HG02943 (cell line): ENCODE measurements around the gene PARP11.
A peak's percentile ranks its signal among the peaks of the same experiment; 100 is the strongest.

Experiments
- ATAC-seq: cut with Tn5 transposase; IDR thresholded peaks from one replicate; pipeline ENCODE4 v1.9.1; 2021; ENCODE audit warnings: mild to moderate bottlenecking, low read depth, moderate library complexity; ENCODE audit not compliant: unreplicated experiment

The PARP11 gene, protein sequence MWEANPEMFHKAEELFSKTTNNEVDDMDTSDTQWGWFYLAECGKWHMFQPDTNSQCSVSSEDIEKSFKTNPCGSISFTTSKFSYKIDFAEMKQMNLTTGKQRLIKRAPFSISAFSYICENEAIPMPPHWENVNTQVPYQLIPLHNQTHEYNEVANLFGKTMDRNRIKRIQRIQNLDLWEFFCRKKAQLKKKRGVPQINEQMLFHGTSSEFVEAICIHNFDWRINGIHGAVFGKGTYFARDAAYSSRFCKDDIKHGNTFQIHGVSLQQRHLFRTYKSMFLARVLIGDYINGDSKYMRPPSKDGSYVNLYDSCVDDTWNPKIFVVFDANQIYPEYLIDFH

DNA sequence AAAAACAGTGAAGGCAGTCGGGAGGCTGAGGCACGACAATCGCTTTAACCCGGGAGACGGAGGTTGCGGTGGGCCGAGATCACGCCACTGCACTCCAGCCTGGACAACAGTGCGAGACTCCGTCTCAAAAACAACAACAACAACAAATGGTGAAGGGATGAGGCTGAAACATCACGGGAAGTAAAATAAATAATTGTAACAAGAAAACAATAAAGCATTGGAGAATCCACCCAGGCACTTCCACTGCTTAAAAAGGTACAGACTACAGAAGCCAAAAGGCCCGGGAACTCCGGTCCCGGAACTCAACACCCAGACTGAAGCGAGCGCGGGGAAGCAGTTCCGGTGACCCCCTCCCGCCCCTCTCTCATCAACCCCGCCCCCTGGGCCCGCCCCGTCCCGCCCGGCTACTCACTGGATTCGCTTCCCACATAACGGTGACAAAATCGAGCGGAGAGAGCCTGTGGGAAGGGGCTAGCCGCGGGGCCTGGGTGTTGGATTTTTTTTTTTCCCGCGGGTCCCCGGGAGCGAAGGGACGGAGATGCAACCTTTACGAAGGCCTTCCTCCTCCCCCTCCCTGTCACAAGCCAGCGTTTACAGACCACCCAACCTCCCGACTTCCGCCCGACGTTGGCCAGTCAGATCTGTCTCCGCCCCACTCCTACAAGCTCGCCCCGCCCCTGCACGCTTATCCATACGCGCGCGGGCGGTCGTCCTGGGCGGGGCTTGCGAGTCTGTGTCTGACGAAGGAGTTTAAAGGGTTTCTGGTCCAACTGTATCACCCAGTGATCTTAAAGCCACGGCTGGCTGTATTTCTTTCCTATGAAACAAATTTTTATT is at the start of gene PARP11:
TSS of gene PARP11 (minus strand) at position 600 of the 837 bp plus-strand sequence. CDS start at position 430, 170 bp downstream.
- peak; percentile 94 for ATAC-seq

DNA sequence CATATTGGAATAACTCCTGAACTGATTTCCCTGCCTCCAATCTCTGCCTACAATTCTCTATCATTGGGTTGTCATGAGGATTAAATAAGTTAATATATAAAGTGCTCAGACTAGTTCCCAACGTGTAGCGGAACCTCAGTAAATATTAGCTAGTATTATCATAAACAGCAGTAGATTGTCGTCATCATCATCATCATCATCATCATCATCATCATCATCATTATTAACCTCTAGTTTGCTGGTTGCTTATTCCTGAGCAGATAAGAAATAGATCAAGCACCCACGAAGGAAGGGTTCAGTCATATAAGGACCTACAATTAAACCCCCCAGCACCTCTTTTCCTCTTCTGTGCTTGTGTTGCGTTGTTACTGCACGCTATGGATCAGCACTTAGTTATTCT is 48.8 kb upstream of the PARP11 start:
- ATAC-seq = no peak

DNA sequence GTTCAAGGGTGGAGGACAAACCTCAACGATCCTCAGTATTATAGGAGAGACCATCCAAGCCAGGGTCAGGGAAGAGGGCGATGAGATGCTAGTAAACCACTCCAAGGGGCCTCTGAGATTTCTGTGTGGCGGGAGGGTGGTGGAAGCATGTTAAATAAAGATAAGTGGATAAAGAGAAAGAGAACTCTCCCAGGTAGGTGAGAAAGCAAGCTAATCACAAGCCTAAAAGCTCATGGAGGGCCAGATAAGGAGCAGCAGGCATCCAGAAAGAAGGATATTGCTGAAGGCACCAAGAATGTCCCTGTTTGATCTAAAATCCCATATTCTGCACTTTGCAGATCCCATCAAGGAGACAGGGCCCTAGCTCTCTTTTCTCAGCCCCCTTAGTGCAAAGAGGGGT is 48.3 kb upstream of the PARP11 start:
- no peak for ATAC-seq

DNA sequence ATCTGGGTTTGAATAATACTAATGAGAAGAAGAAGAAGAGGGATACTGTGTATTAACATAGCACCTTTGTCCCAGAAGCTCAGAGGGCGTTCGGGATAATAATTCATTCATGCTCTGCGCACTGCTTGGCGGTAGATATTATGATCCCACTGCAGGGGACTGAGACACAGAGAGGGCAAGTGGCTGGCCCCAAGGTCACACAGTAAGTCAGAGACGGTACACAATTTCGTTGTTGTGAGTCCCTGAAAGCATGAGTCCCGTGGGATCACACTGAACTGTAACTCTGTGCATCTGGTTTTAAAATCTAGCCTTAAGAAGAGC is 47.9 kb upstream of the PARP11 start:
- no peak for ATAC-seq

DNA sequence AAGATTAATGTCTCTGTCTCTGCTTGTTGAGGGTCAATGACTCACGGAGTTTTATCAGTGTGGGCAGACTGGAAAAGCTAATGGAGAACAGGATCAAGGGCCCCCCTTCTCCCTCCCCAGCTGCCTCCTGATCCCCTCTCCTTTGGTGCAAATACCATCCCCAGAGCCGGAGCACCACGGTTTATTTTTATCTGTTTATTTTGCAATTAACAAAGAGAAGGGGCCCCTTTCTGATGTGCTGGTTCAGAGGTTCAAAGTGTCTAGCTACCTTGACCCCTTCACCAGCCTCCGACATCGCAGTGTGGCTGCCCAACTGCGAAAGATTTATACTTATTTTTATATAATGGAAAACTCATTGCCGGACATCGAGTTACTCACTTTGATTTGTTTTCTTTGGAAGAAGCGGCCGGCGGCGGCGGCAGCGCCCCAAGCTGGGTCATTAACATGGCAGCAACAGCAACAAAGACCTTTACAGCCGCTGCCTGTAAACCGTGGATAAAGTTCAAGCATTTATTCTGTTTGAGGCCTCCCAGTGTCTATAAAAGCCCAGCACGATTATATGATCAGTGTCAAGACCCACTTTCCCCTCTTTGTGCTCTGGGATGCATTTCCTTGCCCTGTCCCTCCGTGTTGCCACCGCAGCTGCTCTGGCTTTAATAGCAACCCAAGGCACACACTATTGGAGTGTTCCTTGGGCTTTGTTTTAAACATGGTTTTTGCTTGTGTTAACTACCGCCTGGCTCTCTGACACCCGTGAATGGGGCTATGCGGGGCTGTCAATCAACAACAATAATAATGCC is 47.4 kb upstream of the PARP11 start:
- ATAC-seq = no peak

DNA sequence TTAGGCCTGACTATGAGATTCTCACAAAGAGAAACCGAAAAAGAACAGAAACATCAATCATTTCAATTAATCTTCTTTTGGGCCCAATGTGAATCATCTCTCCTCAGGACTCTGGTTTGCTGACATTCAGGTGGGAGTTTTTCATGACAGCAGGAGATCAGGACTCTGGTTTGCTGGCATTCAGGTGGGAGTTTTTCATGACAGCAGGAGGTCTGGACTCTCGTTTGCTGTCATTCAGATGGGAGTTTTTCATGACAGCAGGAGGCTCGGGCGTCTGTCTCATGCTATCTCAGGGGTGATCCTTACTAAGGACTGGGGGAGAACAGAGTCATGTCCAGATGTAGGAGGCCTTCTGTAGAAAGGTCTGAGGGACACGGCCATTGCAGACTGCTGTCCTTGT is 40.1 kb upstream of the PARP11 start:
- no peak for ATAC-seq

DNA sequence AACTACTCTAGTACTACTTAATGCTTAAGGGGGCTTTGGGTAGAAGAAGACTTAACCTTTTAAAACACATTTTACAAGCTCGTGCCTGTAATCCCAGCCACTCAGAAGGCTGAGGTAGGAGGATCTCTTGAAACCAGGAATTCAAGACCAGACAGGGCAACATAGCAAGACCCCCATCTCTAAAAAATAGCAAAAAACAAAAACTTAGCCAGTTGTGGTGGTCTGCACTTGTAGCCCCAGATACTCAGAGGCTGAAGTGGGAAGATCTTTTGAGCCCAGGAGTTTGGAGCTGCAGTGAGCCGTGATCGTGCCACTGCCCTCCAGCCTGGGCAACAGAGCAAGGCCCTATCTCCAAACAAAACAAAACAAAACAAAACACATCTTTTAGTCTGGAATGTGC is 39.7 kb upstream of the PARP11 start:
- ATAC-seq = no peak

DNA sequence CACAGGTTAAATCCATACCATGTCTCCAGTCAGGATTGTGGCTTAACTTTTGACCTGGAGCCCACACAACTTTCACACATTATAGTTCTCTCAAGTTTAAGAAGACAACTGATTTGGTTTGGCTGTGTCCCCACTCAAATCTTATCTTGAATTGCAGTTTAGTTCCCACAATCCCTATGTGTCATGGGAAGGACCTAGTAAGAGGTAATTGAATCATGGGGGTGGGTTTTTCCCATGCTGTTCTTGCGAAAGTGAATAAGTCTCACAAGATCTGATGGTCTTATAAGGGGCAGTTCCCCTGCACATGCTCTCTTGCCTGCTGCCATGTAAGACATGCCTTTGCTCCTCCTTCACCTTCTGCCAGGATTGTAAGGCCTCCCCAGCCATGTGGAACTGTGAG is 38.2 kb upstream of the PARP11 start:
- ATAC-seq = no peak

DNA sequence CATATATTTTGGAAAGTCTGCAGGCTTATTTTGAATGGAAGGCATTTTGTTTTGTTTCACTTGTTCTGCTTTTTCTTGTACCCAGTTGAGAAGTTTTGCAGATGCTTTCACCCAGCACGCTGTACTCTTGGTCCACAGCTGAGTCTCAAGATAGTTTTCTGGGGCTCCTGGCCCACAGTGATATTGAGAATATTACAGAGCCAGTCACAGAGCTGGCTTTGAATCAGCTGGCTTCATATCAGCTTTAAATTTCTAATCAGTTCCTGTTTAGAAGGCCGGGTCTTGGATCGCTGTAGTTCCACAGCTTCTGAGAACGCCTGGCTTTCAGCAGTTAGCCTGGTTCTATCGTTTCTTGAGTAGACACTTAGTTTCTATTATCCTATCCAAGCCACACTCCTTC is 32.5 kb upstream of the PARP11 start:
- no peak for ATAC-seq

DNA sequence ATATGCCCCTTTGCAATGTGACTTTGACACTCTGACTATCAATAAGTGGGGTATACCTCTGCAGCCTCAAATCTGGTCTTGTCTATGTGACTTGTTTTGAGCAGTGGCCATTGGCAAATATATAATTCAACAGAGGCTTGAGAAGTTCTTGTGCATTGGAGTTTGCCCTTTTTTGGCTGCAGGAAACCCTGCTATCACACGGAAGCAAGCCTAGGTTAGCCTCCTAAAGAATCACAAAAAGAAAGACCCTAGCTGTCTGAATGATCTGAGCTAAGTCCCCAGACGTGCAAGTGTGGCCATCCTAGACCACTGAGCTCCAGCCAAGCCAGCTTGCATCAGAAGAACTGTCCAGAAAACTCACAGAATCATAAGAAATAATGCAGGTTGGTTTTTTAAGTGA is 31.8 kb upstream of the PARP11 start:
- ATAC-seq = no peak

DNA sequence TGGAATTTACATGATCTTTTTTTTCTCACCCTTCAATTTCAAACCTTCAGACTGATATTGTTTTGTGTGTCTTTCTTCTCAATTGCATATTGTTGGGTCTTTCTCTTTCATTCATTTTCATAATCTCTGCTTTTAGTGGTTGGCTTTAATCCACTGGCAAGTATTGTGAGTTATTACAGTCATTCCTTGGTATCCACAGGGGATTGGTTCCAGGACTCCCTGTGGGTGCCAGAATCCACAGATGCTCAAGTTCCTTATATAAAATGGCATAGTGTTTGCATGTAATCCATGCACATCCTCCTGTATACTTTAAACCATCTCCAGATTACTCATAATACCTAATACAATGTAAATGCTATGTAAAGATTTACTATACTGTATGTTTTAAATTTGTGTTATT is 29.7 kb upstream of the PARP11 start:
- no peak for ATAC-seq

DNA sequence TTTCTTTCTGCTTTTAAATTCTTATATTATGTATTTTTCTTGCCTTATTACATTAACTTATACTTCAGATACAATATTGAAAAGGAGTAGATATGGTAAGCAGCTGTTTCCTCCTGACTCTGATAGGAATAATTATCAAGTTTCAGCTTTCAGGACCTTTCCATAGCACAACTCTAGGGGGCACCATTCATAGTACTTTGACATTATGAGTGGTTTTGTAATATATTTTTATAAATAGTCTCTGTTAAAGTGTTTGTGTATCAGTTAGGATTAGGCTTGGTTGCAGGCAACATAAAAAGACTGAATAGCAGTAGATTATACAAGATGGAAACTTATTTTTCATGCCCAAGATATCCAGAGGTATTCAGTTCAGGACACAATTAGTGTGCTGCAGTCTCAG is 27.9 kb upstream of the PARP11 start:
- ATAC-seq = no peak

DNA sequence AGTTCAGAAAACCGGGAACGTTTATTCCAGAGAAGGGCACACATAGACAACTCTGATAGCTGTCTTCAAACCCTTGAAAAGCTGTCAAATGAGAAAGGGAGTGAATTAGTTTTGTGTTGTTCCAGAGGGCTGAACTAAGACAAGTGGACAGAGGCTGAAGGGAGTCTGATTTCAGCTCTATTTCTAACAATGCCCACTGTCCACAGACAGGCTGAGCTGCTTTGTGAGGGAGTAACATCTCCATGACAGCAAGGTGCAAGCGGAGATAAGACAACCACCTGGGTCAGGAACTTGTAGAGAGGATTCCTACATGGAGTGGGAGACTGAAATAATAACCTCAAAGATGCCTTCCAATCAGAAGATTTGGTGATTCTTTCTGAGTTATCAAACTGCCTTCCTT is 25.6 kb upstream of the PARP11 start:
- ATAC-seq = no peak

DNA sequence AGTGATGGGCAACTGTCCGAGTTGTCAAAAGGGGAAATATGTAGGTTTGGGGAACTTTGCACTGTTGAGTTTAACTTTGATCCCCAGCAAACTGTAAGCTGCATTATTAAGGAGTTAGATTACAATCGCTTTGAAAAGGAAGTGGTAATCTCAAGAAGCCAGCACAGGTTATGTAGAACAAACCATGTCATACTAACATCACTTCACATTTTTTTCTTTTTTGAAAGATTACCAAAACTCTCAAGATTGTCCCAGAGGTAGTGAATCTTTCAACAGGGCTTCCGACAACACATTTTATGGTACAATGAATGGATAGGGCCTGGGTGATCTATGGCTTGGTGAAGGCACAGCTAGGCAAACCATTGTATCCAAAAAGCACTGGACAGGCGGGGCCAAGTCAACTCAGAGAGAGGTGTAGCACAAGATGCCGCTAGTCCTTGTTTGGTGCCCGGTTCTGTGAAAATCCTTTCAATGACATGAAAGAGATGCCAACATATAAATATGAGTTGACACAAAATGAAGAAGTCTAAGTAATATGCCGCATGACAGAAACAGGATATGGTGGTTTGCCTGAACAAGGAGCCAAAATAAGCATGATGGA is 24.3 kb upstream of the PARP11 start:
- ATAC-seq = no peak

DNA sequence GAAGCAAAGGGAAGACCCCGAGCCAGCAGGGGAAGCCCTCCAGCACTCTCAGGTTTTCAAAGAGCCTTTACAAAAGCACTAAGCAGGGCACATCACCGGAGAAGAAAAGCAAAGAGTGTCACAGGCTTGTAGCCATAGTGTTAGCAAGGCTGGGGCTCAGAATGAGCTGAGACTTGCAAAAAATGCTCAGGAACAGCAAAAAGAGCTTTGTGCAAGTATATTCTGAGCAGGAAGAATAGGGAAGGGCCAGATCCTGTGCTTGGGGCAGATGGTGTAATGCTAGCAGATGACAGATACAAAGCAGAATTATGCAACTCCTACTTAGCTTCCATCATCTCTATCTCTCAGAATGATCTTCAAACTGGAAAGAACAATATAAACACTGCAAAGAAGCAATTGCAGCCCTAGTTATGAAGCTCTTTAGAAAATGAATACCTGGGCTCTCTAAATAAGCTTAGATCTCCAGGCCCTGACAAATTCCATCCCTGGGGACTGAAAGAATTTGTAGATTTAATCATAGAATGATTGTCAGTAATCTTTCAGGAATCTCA is 23.7 kb upstream of the PARP11 start:
- ATAC-seq = no peak

DNA sequence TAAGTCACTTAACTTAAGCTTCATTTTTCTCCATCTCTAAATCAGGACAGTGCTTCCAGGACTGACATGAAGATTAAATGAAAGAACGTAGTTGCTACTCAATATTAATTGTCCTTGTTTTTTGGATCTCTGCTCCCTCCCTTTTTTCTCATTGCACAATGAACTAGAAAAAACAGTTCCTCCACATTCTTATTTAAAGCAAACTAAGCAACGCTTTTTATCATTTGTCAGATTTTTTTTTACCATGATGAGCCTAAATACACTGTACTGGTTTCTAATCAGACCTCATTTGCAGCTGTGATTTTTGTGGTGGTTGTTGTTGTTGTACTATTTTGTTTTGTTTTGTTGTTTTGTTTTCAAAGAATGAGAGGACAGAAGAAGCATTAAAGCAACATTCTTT is 23.2 kb upstream of the PARP11 start:
- no peak for ATAC-seq

DNA sequence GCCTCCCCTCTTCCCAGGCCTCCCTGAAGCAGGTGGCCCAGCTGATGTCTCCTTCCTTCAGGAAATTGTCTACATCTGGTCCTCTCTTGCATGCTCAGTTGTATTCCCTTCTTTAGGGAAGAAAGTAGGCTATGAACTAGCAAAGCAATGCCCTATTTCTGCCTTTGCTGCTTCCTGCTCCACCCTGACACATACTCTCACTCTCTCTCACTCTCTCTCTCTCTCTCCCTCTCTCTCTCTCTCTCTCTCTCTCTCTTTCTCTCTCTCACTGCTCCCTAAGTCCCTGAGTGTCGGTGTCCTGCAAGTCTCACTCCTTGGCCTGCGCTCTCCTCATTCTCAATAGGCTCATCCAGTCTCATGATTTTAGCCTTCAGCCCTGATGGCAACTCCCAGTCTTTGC is 19.4 kb upstream of the PARP11 start:
- ATAC-seq = no peak

DNA sequence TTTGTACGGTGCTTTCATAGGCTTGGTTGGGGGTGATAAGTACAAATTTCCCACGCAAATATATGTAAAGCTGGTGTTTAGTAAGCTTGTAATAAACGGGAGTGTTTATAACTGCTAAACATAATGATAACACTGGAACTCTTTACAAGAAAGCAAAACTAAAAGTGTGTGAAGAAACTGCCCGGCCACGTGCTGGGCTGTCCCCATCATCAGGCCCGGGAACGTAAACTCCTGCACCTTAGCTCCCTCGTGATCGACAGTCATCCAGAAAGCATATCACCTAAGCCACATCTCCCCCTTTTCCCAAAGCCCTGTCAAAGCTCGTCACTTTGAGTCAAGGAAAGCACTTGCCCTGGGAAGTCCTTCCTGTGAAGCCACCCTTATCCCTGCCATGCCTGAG is 18.0 kb upstream of the PARP11 start:
- no peak for ATAC-seq

DNA sequence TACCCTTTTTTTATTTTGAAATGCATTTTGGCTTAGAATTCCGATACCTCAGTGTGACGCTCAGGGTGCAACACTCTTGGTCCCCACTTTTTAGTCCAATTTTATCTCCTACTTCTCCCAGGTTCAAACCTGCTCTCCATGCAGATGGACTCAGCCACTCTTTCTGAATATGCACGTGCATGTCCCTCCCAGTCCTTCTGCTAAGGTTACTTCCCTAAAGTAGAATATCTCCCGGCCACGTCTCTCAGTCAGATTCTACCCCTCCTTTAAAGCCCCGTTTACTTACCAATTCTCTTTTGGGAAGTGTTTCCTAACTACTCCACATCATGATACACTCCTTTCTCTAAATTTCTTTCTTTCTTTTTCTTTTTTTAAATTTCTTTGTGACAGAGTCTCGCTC is 15.5 kb upstream of the PARP11 start:
- no peak for ATAC-seq

DNA sequence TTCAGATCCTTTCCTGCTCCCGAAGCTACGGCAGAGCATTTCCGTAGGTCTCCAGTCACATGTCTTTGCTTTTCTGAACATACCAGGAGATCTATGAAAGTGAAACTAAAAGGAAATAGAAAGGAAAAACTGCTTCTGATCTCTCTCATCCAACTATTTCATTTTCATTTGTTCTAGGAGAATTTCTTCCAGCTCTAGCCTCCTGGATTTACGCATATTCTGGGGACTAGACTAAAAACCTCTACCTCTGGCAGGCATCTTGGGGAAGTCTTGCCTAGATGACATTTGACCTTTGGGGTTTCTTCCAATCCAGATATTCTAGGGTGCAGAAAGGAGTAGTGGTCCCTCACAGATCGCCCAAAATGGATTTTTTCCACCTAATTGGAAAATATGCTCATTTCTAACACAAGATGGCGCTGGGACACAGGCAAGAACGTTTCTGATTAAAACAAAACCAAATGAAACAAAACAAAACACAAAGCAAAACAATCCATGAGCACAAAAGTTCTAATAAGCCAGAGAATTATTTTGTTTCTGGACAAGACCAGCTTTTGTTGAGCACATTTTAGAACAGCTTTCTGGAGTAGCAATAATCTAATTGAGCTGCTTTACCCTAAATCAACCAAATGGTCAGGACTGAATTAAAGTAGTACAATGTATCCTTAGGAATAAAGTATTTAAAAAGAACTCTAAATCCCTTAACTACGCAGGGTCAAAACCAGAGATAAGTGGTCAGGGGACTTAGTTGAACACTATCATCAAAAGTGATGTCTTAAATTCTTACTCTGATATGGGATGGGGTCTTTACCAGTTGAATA is 12.3 kb upstream of the PARP11 start:
- no peak for ATAC-seq
